ENCODE data around the gene CD180. TPM values are rescaled to one million over a fixed set of nuclear protein-coding genes. Genes with fewer than 3 reads are reported as not detected.
A peak's percentile ranks its signal among the peaks of the same experiment; 100 is the strongest.

CD180 gene
- total RNA-seq, 2 experiments from 2014 or later: 14.4 to 15.7 TPM

GRCh38 chr5:67223211-67223610 lies 26.6 kb upstream of the CD180 start:
- intact Hi-C loops (cut with micrococcal nuclease; ENCODE audit: unreplicated experiment): no loop called here
- H3K9me3 ChIP-seq (ENCODE audit: low read length): no peaks in the 10 kb centered on the region
- H2AFZ ChIP-seq (ENCODE audit: low read length): peak overlapping the region; percentile 82; the same call in 1 of the 2 replicates
- no peaks in the 10 kb centered on the region for H3K79me2 ChIP-seq (ENCODE audit: insufficient read depth, low read depth, low read length)
- ChIA-PET POLR2A (interaction anchor here (1.1 to 1.2 kb wide), 2 partner anchors 13 to 18 kb away, joined by 3 to 5 read pairs; no protein-coding TSS in a partner anchor), CTCF (ENCODE audit: unreplicated experiment) (no interaction called here)
- TF ChIP-seq CTCF (conservative IDR thresholded peaks at IDR 0.05; ENCODE audit: low read length) (no peak), EZH2phosphoT487 (IDR thresholded peaks at IDR 0.05; ENCODE audit: borderline replicate concordance, low read depth, low read length) (no peak)
- H3K36me3 ChIP-seq (ENCODE audit: insufficient read depth, low read length): no peaks in the 10 kb centered on the region
- H3K4me3 ChIP-seq (ENCODE audit: low read depth, low read length, poor library complexity, severe bottlenecking): no peak overlapping the region
- H3K4me1 ChIP-seq (ENCODE audit: insufficient read depth, low read length, poor library complexity, severe bottlenecking): peaks cover 15% of the 10 kb centered on the region
- no peak for DNase-seq (ENCODE audit: low spot score)
- no peak overlapping the region for H3K4me2 ChIP-seq (ENCODE audit: low read length)
- H4K20me1 ChIP-seq (ENCODE audit: insufficient read depth, low read length): no peaks in the 10 kb centered on the region
- no TSS peak for BruUV-seq (replicated peaks)
- H3K9me2 ChIP-seq (ENCODE audit: insufficient read depth, low read length): no peaks in the 10 kb centered on the region
- H3K27ac ChIP-seq (ENCODE audit: low read depth, low read length, poor library complexity, severe bottlenecking): no peak overlapping the region

GRCh38 chr5:67222243-67223025 lies 25.8 kb upstream of the CD180 start:
- no TSS peak for BruUV-seq (replicated peaks)

More at GRCh38 chr5:67222243-67223025, 25.8 kb upstream of the CD180 start:
- ChIA-PET POLR2A (interaction anchor here (0.5 to 1.3 kb wide), 4 partner anchors 12 to 995 kb away, joined by 3 to 5 read pairs (median 3); no protein-coding TSS in a partner anchor), CTCF (ENCODE audit: unreplicated experiment) (no interaction called here)
- H3K36me3 ChIP-seq (ENCODE audit: insufficient read depth, low read length): no peaks in the 10 kb centered on the region
- DNase-seq (ENCODE audit: low spot score): no peak
- H3K27ac ChIP-seq (ENCODE audit: low read depth, low read length, poor library complexity, severe bottlenecking): no peak overlapping the region
- H3K9me2 ChIP-seq (ENCODE audit: insufficient read depth, low read length): no peaks in the 10 kb centered on the region
- peak overlapping the region; percentile 82; the same call in 1 of the 2 replicates for H2AFZ ChIP-seq (ENCODE audit: low read length)
- no peaks in the 10 kb centered on the region for H3K9me3 ChIP-seq (ENCODE audit: low read length)
- H3K4me2 ChIP-seq (ENCODE audit: low read length): peak overlapping the region; percentile 35; the same call in 1 of the 2 replicates
- peaks cover 15% of the 10 kb centered on the region for H3K4me1 ChIP-seq (ENCODE audit: insufficient read depth, low read length, poor library complexity, severe bottlenecking)
- H3K4me3 ChIP-seq (ENCODE audit: low read depth, low read length, poor library complexity, severe bottlenecking): no peak overlapping the region
- H3K79me2 ChIP-seq (ENCODE audit: insufficient read depth, low read depth, low read length): no peaks in the 10 kb centered on the region
- TF ChIP-seq EZH2phosphoT487 (IDR thresholded peaks at IDR 0.05; ENCODE audit: borderline replicate concordance, low read depth, low read length) (no peak), CTCF (conservative IDR thresholded peaks at IDR 0.05; ENCODE audit: low read length) (no peak)
- intact Hi-C loops (cut with micrococcal nuclease; ENCODE audit: unreplicated experiment): no loop called here
- no peaks in the 10 kb centered on the region for H4K20me1 ChIP-seq (ENCODE audit: insufficient read depth, low read length)

Measured in OCI-LY7 (cell line).